Liver (tissue), 9 donors: ENCODE measurements around the gene ITGBL1. TPM values are rescaled to one million over a fixed set of nuclear protein-coding genes. Genes with fewer than 3 reads are reported as not detected.

ENCODE experiments used
- DNase-seq: peaks from one replicate; pipeline ENCODE4 v3.0.0-alpha.2; 2017; ENCODE audit warnings: low spot score
- H3K27ac ChIP-seq, 2 donors: one replicate each; pipeline ENCODE4 v1.7.0; 2013; ENCODE audit warnings: inconsistent platforms in 2 of 2, low read length in 2 of 2, control low read depth in 1 of 2, low read depth in 1 of 2, mild to moderate bottlenecking in 1 of 2
- H3K27me3 ChIP-seq, 4 donors: one replicate each; pipeline versions ENCODE4 v1.6.1 to v1.7.0; 2013; ENCODE audit warnings: low read length in 3 of 4, inconsistent platforms in 1 of 4, mild to moderate bottlenecking in 1 of 4, moderate library complexity in 1 of 4; ENCODE audit not compliant: control insufficient read depth in 4 of 4, insufficient read depth in 4 of 4
- H3K36me3 ChIP-seq, 4 donors: one replicate each; pipeline versions ENCODE4 v1.6.1 to v1.7.0; 2013; ENCODE audit warnings: low read length in 3 of 4, mild to moderate bottlenecking in 3 of 4, low read depth in 1 of 4, moderate library complexity in 1 of 4; ENCODE audit not compliant: control insufficient read depth in 4 of 4, insufficient read depth in 3 of 4
- H3K4me1 ChIP-seq, 4 donors: one replicate each; pipeline versions ENCODE4 v1.6.1 to v1.7.0; 2013; ENCODE audit warnings: low read length in 3 of 4, mild to moderate bottlenecking in 3 of 4, moderate library complexity in 1 of 4; ENCODE audit not compliant: control insufficient read depth in 4 of 4, insufficient read depth in 4 of 4
- H3K4me3 ChIP-seq, 3 donors: one replicate each; pipeline versions ENCODE4 v1.6.1 to v1.7.0; 2013; ENCODE audit warnings: low read length in 3 of 3, control low read depth in 1 of 3, low read depth in 1 of 3, mild to moderate bottlenecking in 1 of 3
- H3K9ac ChIP-seq, 2 donors: one replicate each; pipeline ENCODE4 v1.7.0; 2013; ENCODE audit warnings: low read length in 2 of 2, mild to moderate bottlenecking in 2 of 2, moderate library complexity in 2 of 2, control low read depth in 1 of 2, low read depth in 1 of 2
- H3K9me3 ChIP-seq, 4 donors: one replicate each; pipeline versions ENCODE4 v1.6.1 to v1.7.0; 2013; ENCODE audit warnings: low read length in 3 of 4; ENCODE audit not compliant: control insufficient read depth in 4 of 4
- ATF3 ChIP-seq: IDR thresholded peaks from 2 replicates; pipeline ENCODE4 v1.6.1; 2016; ENCODE audit warnings: antibody characterized with exemption
- CTCF ChIP-seq: fragments of 150-350 bp; IDR thresholded peaks from 2 replicates; pipeline ENCODE4 v1.5.1; 2017; ENCODE audit warnings: improper control_type of control experiment, low read depth, low read length; ENCODE audit not compliant: missing input control
- EGR1 ChIP-seq, 2 donors: IDR thresholded peaks; 2 replicates each; pipeline ENCODE4 v1.6.1; 2016 to 2018; ENCODE audit warnings: antibody characterized with exemption in 2 of 2, low read depth in 2 of 2
- FOXA1 ChIP-seq: IDR thresholded peaks from 2 replicates; pipeline ENCODE4 v1.6.1; 2016; ENCODE audit warnings: antibody characterized with exemption
- FOXA2 ChIP-seq: IDR thresholded peaks from 2 replicates; pipeline ENCODE4 v1.6.1; 2016; ENCODE audit warnings: antibody characterized with exemption
- GABPA ChIP-seq, 2 donors: IDR thresholded peaks in 1 of 2; conservative IDR thresholded peaks in 1 of 2; 2 replicates each; pipeline ENCODE4 v1.6.1; 2016; ENCODE audit warnings: antibody characterized with exemption in 2 of 2, mild to moderate bottlenecking in 1 of 2, moderate library complexity in 1 of 2
- HNF4A ChIP-seq, 2 donors: conservative IDR thresholded peaks; 2 replicates each; pipeline ENCODE4 v1.6.1; 2016; ENCODE audit warnings: antibody characterized with exemption in 2 of 2, mild to moderate bottlenecking in 2 of 2
- HNF4G ChIP-seq: IDR thresholded peaks from 2 replicates; pipeline ENCODE4 v1.6.1; 2016; ENCODE audit warnings: antibody characterized with exemption
- JUND ChIP-seq, 2 donors: IDR thresholded peaks; 2 replicates each; pipeline ENCODE4 v1.6.1; 2016; ENCODE audit warnings: antibody characterized with exemption in 2 of 2
- MAX ChIP-seq: IDR thresholded peaks from 2 replicates; pipeline ENCODE4 v1.6.1; 2016; ENCODE audit warnings: antibody characterized with exemption
- NR2F2 ChIP-seq: IDR thresholded peaks from 2 replicates; pipeline ENCODE4 v1.6.1; 2016; ENCODE audit warnings: antibody characterized with exemption
- RAD21 ChIP-seq, 2 donors: IDR thresholded peaks; 2 replicates each; pipeline ENCODE4 v1.6.1; 2016; ENCODE audit warnings: antibody characterized with exemption in 2 of 2, mild to moderate bottlenecking in 2 of 2
- REST ChIP-seq: IDR thresholded peaks from 2 replicates; pipeline ENCODE4 v1.6.1; 2016; ENCODE audit warnings: antibody characterized with exemption, mild to moderate bottlenecking
- RXRA ChIP-seq, 2 donors: IDR thresholded peaks; 2 replicates each; pipeline ENCODE4 v1.6.1; 2017 to 2018; ENCODE audit warnings: antibody characterized with exemption in 2 of 2, mild to moderate bottlenecking in 1 of 2
- SP1 ChIP-seq: IDR thresholded peaks from 2 replicates; pipeline ENCODE4 v1.6.1; 2018; ENCODE audit warnings: antibody characterized with exemption, mild to moderate bottlenecking
- TAF1 ChIP-seq: conservative IDR thresholded peaks from 2 replicates; pipeline ENCODE4 v1.6.1; 2016; ENCODE audit warnings: antibody characterized with exemption, mild to moderate bottlenecking
- YY1 ChIP-seq: IDR thresholded peaks from 2 replicates; pipeline ENCODE4 v1.6.1; 2016; ENCODE audit warnings: antibody characterized with exemption, mild to moderate bottlenecking
- ZBTB33 ChIP-seq: IDR thresholded peaks from 2 replicates; pipeline ENCODE4 v1.6.1; 2016; ENCODE audit warnings: antibody characterized with exemption
- WGBS: extraction: QIAGEN DNeasy Blood & Tissue Kit; methylation state at CpG from one replicate; pipeline ENCODE4 v1.1.7; 2013; 5-methylcytosine and 5-hydroxymethylcytosine counted together
- polyA plus RNA-seq, 2 donors: library from polyadenylated mRNA; stranded (reverse) in 1 of 2; unstranded in 1 of 2; fragments of 200-250 nt in 1 of 2; fragments of >200 nt in 1 of 2; fragmentation: Nextera tagmentation in 1 of 2; extraction: Ambion mirVana in 1 of 2; gene quantifications; one replicate each; pipeline versions ENCODE4 v1.2.1 to v1.2.3, GENCODE V29; 2013 to 2015
- total RNA-seq, 2 donors: library from RNA; depleted of rRNA; stranded (reverse); fragments of >200 nt; gene quantifications; one replicate each; pipeline ENCODE4 v1.2.3, GENCODE V29; 2014
- donor health status: healthy.
- donor health status: healthy.
- donor health status: healthy.
- donor health status: healthy.
- donor health status: healthy.

Gene ITGBL1
- total and polyA plus RNA-seq, 4 donors = 0.28 to 2.2 (median 1.2) TPM

GRCh38 chr13:101584331-101584730 is 131.9 kb downstream of the ITGBL1 start:
- H3K27me3 ChIP-seq = no peaks in the 10 kb centered on the region
- no peaks in the 10 kb centered on the region for H3K4me1 ChIP-seq
- H3K27ac ChIP-seq = no peak overlapping the region
- H3K36me3 ChIP-seq = no peaks in the 10 kb centered on the region
- DNase-seq = no peak
- H3K4me3 ChIP-seq = no peak overlapping the region
- no peaks in the 10 kb centered on the region for H3K9me3 ChIP-seq
- TF ChIP-seq JUND (IDR thresholded peaks at IDR 0.05) (no peak), YY1 (no peak), RXRA (IDR thresholded peaks at IDR 0.05) (no peak), HNF4G (no peak), GABPA (IDR thresholded peaks at IDR 0.05 in 1 of 2, conservative IDR thresholded peaks at IDR 0.05 in 1 of 2) (no peak), SP1 (no peak), MAX (no peak), FOXA1 (no peak), NR2F2 (no peak), CTCF (no peak), FOXA2 (no peak), REST (no peak), ZBTB33 (no peak)
- H3K9ac ChIP-seq = no peak overlapping the region

- no peaks in the 10 kb centered on the region for H3K36me3 ChIP-seq
- no peak overlapping the region for H3K4me3 ChIP-seq
- no peaks in the 10 kb centered on the region for H3K4me1 ChIP-seq
- DNase-seq = no peak
- no peaks in the 10 kb centered on the region for H3K9me3 ChIP-seq
- H3K9ac ChIP-seq = no peak overlapping the region
- H3K27ac ChIP-seq = peak overlapping the region in 1 of 2 donors; percentile 5
- H3K27me3 ChIP-seq = no peaks in the 10 kb centered on the region
- WGBS = 51% methylated on average over 4 of the region's 4 CpGs
- no peak for TF ChIP-seq CTCF
- TF ChIP-seq HNF4A (conservative IDR thresholded peaks at IDR 0.05) = peak; percentile 89 to 95
- TF ChIP-seq JUND (IDR thresholded peaks at IDR 0.05) = peak; percentile 22 to 79
- TF ChIP-seq HNF4G = peak; percentile 52
- peak; percentile 74 for TF ChIP-seq REST
- peak in 1 of 2 donors; percentile 37 for TF ChIP-seq EGR1 (IDR thresholded peaks at IDR 0.05; ENCODE audit: low read depth in 2 of 2)
- peak; percentile 12 to 67 for TF ChIP-seq RXRA (IDR thresholded peaks at IDR 0.05)
- no peak for TF ChIP-seq NR2F2
- peak; percentile 88 for TF ChIP-seq SP1
- TF ChIP-seq FOXA2 = peak; percentile 99
- TF ChIP-seq FOXA1 = peak; percentile 99
- no peak for TF ChIP-seq TAF1
- peak; percentile 55 to 57 for TF ChIP-seq RAD21 (IDR thresholded peaks at IDR 0.05)
- TF ChIP-seq GABPA (IDR thresholded peaks at IDR 0.05 in 1 of 2, conservative IDR thresholded peaks at IDR 0.05 in 1 of 2) = no peak
- TF ChIP-seq ATF3 = no peak
- peak; percentile 54 for TF ChIP-seq MAX
Observed at GRCh38 chr13:101590479-101590878, 138.0 kb downstream of the ITGBL1 start.
